Kidney (tissue), 14 donors: ENCODE measurements around the gene MBOAT1. TPM values are rescaled to one million over a fixed set of nuclear protein-coding genes. Genes with fewer than 3 reads are reported as not detected.

Experiments used
- DNase-seq, 5 donors: peaks; one replicate each; pipeline ENCODE4 v3.0.0-alpha.2; 2013 to 2020
- FAIRE-seq: peaks from 2 replicates; lab custom pipeline; 2012; peaks lifted over from hg19 to GRCh38; lab: Jason Lieb, UNC
- H3K27ac ChIP-seq, 2 donors: one replicate each; pipeline ENCODE4 v1.7.0; 2013; ENCODE audit warnings: low read depth in 2 of 2, low read length in 2 of 2, inconsistent platforms in 1 of 2
- H3K27me3 ChIP-seq: one replicate; pipeline ENCODE4 v1.7.1; 2013; ENCODE audit warnings: low read length, inconsistent platforms; ENCODE audit not compliant: control insufficient read depth, insufficient read depth
- H3K36me3 ChIP-seq, 3 donors: one replicate each; pipeline versions ENCODE4 v1.7.0 to v1.7.1; 2013; ENCODE audit warnings: low read length in 3 of 3, control low read depth in 1 of 3, inconsistent platforms in 1 of 3; ENCODE audit not compliant: insufficient read depth in 3 of 3, control insufficient read depth in 2 of 3
- H3K4me1 ChIP-seq, 3 donors: one replicate each; pipeline versions ENCODE4 v1.7.0 to v1.7.1; 2013; ENCODE audit warnings: low read length in 3 of 3, inconsistent platforms in 1 of 3, low read depth in 1 of 3; ENCODE audit not compliant: control insufficient read depth in 2 of 3, insufficient read depth in 2 of 3
- H3K4me3 ChIP-seq, 3 donors: one replicate each; pipeline versions ENCODE4 v1.7.0 to v1.8.1; 2013; ENCODE audit warnings: low read length in 3 of 3, control low read depth in 1 of 3, inconsistent platforms in 1 of 3
- H3K9ac ChIP-seq, 3 donors: one replicate each; pipeline versions ENCODE4 v1.7.0 to v1.7.1; 2013; ENCODE audit warnings: low read length in 3 of 3, control low read depth in 1 of 3, inconsistent platforms in 1 of 3
- H3K9me3 ChIP-seq, 3 donors: one replicate each; pipeline versions ENCODE4 v1.7.0 to v1.7.1; 2013; ENCODE audit warnings: low read length in 3 of 3, control low read depth in 1 of 3, inconsistent platforms in 1 of 3; ENCODE audit not compliant: control insufficient read depth in 2 of 3, insufficient read depth in 1 of 3
- CTCF ChIP-seq: IDR thresholded peaks from 3 replicates; pipeline ENCODE4 v1.5.1; 2012; ENCODE audit warnings: mild to moderate bottlenecking, moderate library complexity, borderline replicate concordance; ENCODE audit not compliant: insufficient read depth; ENCODE audit errors: extremely low read depth
- intact Hi-C: fragments of 100-400 bp; cut with DNase I; formaldehyde crosslinking; loops from one replicate; pipeline ENCODE4 v1.11.1; 2022
- polyA plus RNA-seq: library from polyadenylated mRNA; stranded (reverse); fragments of 350-450 nt; fragmentation: Illumina TruSeq; extraction: RNeasy Lipid Tissue Mini Kit (QIAGEN cat#74804); gene quantifications from one replicate; pipeline ENCODE4 v1.2.3, GENCODE V29; 2014; ENCODE audit warnings: low read depth, low replicate concordance; ENCODE audit not compliant: insufficient read depth
- total RNA-seq: library from RNA; stranded (reverse); fragmentation: NEBNext Ultra II Directional; extraction: Animal tissue kit (Norgen Biotek cat#: 25700); gene quantifications from one replicate; pipeline ENCODE4 v1.2.1, GENCODE V29; 2021
- donor health status: control.
- donor health status: control.
- donor health status: control.
- donor health status: control.
- donor health status: control.
- donor health status: DM: yes; HTN: yes; CAD: no.
- donor health status: Normal renal cell carcinoma (clear cell type).

Gene MBOAT1
- total and polyA plus RNA-seq, 2 donors from 2014 or later = 1.9 to 15.1 TPM

- no peak overlapping the region for H3K4me3 ChIP-seq
- H3K27me3 ChIP-seq = no peaks in the 10 kb centered on the region
- peaks cover 0 to 3% (median 0%) of the 10 kb centered on the region in 3 donors for H3K9me3 ChIP-seq
- no peak for TF ChIP-seq CTCF
- FAIRE-seq (no peak), DNase-seq (no peak)
- no peak overlapping the region for H3K9ac ChIP-seq
- no peak overlapping the region for H3K27ac ChIP-seq
- H3K4me1 ChIP-seq = no peaks in the 10 kb centered on the region
- intact Hi-C loops = no loop called here
- no peaks in the 10 kb centered on the region for H3K36me3 ChIP-seq
Observed at GRCh38 chr6:20085817-20086216, 126.5 kb downstream of the MBOAT1 start.

GRCh38 chr6:20084411-20084810 lies 127.9 kb downstream of the MBOAT1 start:
- intact Hi-C loops = no loop called here
- H3K36me3 ChIP-seq = no peaks in the 10 kb centered on the region
- H3K27me3 ChIP-seq = no peaks in the 10 kb centered on the region
- H3K27ac ChIP-seq = no peak overlapping the region
- no peak overlapping the region for H3K9ac ChIP-seq
- H3K4me1 ChIP-seq = no peaks in the 10 kb centered on the region
- peaks cover 0 to 3% (median 0%) of the 10 kb centered on the region in 3 donors for H3K9me3 ChIP-seq
- DNase-seq (no peak), FAIRE-seq (no peak)
- TF ChIP-seq CTCF = no peak
- H3K4me3 ChIP-seq = no peak overlapping the region

DNA sequence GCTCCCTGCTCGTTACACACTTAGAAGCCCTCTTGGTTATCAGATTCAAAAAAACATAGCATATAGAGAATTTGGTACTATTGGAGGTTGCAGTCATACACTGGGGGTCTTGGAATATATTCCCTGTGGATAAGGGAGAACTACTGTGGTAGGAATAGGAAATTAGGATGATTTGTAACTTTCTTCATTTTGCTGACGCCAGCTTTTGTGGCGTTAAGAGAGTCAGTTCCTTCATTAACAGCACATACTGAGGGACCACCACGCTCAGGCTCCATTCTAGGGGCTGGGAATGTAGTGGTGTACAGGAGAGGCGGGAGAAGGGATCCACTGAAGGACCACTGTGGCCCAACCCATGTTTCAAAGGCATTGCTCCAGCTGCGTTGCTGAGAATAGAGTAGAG lies 140.3 kb downstream of the MBOAT1 start:
- FAIRE-seq (no peak), DNase-seq (no peak)
- Histone ChIP-seq H3K9me3 (no peaks in the 10 kb centered on the region), H3K4me1 (no peaks in the 10 kb centered on the region), H3K27me3 (no peaks in the 10 kb centered on the region), H3K9ac (no peak overlapping the region), H3K27ac (no peak overlapping the region), H3K36me3 (no peaks in the 10 kb centered on the region), H3K4me3 (no peak overlapping the region)
- intact Hi-C loops = no loop called here
- TF ChIP-seq CTCF = no peak

GRCh38 chr6:20070047-20070446 lies 142.2 kb downstream of the MBOAT1 start:
- H3K9ac ChIP-seq = no peak overlapping the region
- no peaks in the 10 kb centered on the region for H3K36me3 ChIP-seq
- FAIRE-seq (no peak), DNase-seq (no peak)
- H3K9me3 ChIP-seq = no peaks in the 10 kb centered on the region
- H3K27ac ChIP-seq = no peak overlapping the region
- H3K4me3 ChIP-seq = no peak overlapping the region
- intact Hi-C loops = no loop called here
- H3K27me3 ChIP-seq = no peaks in the 10 kb centered on the region
- H3K4me1 ChIP-seq = no peaks in the 10 kb centered on the region
- TF ChIP-seq CTCF = no peak
